GM18861 (cell line): ENCODE measurements around the gene LYPD8.

ENCODE experiments used
- ATAC-seq: cut with Tn5 transposase; IDR thresholded peaks from one replicate; pipeline ENCODE4 v1.9.1; 2021; ENCODE audit not compliant: unreplicated experiment

Gene LYPD8

DNA sequence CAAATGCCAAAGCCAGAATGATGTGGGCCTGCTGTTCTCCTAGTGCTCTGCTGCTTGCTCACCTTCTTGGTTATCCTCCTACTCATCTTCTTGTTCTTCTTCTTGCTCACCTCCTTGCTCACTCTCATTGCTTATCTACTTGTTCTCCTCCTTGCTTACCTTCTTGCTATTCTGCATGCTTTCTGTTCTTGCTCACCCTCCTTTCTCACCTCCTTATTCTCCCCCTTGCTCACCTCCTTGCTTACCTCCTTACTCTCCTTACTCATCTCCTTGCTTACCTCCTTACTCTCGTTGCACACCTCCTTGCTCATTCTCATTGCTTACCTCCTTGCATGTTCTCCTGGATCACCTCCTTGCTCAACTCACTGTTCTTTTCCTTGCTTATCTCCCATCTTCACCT lies 52.8 kb downstream of the LYPD8 start, which contains the start of gene OR14I1:
Gene OR14I1, minus strand, starts transcription at position 53 of the 400 bp plus-strand sequence.
- no peak for ATAC-seq

DNA sequence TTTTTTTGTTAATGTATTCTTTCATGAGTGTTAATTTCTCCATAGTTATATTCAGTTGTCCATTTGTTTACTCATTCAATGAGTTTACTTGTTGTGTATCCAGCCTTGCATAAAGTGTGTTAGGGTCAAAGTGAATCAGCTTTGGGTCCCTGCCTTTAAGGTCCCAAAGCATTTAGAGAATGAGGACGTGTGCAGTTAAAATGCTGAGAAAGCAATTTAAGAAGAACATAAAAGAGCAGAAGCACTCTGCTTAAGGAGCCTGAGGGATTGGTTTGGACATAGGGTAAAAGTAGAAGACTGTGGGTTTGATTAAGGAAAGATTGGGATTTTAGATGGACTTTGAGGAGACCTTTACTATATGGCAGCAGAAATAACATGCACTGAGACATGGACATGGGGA lies 56.5 kb downstream of the LYPD8 start:
- no peak for ATAC-seq

GRCh38 chr1:248697907-248698306 lies 57.7 kb downstream of the LYPD8 start:
- ATAC-seq = no peak

GRCh38 chr1:248696774-248697173 lies 58.8 kb downstream of the LYPD8 start:
- no peak for ATAC-seq

DNA sequence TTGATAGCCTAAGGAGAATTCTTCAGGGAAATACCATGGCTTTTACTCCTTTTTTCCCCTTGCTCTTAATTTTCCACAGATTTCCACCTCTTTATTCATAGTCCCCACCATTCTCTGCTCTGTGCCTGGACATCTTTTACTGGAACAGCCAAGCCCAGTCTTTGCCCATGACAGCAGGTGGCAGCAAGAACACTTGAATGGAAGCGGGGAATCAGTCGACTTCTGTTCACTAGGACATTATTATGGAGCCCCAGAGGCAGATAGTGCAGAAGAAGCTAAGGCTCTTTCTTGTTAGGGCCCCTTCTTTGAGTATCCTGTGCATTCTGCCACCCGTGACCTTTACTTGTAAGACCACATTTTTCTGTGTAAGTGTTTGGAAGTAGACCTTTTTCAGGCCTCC lies 59.3 kb downstream of the LYPD8 start:
- ATAC-seq = no peak

DNA sequence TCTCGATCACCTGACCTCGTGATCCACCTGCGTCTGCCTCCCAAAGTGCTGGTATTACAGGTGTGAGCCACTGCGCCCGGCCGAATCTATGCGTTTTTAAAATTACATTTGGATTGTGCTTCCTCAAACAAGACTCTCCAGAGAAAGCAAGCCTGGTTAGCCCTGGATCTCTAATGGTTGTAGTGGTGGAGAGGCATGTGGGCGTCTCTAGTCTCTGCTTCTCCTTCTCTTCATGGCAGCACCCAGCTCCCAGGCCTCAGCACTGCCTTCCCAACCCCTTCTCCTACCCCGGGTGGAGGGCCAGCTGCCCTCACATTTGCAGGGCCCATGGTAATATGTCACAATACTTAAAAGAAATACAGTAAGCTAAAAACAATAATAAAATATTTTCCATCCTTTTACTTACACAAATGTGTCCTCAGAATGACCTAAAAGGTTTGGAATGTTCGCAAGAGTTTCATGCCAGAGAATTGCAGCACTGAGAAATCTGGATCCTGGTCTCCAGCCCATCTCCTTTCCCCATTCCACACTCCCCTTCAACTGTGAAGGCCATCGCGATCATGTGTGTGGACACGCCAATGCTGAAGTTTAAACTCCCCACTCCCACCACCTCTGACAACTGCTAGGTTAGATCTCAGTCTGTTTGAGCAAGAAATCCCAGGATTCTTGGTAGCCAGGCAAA lies 60.0 kb downstream of the LYPD8 start:
- no peak for ATAC-seq

- no peak for ATAC-seq
These were observed 63.9 kb downstream of the LYPD8 start for GRCh38 chr1:248691567-248692155.
